ENCODE data around the gene DARS1. TPM values are rescaled to one million over a fixed set of nuclear protein-coding genes. Genes with fewer than 3 reads are reported as not detected.

DARS1 gene
- total and polyA plus RNA-seq, 2 of the 13 experiments (the other 11 are each of a cell fraction or from before 2014, with no cell fraction given) = 149 to 230 TPM

DNA sequence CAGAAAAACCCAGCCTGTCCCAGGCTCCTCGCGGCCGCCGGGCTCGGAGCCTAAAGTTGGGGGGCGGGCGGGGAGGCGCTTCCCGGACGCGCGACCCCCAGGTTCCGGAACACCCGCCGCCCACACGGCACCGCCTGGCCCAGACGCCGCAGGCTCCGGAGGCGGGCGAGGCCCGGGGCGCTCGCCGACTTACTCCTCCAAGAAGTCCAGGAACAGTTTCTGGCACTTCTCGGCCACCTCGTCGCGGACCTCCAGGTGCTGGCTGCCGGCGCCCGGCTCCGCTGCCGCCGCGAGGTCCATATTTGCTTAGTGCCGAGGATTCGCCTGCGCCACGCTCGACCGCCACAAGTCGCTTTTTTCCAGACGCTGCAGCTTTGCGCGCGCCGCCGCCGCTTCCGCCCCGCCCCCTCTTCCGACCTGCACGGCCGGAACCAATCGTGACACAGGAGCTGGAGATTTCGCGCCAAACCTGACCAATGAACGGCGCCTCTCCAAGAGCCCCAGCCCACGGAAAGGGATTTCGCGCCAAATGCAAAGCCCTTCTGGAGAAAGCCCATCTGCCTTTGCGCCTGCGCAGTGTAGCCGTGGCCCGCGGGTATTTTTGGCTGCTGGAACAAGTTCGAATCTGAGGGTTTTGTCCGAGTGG is 109.2 kb downstream of the DARS1 start, which contains the start of gene MCM6 (continued):
- no peak for TF ChIP-seq EP300 (IDR thresholded peaks at IDR 0.05; ENCODE audit: low read depth in 2 of 2, low read length in 2 of 2)
- TF ChIP-seq EP300 (CRISPR knock-in tag; IDR thresholded peaks at IDR 0.05; ENCODE audit: borderline replicate concordance) = no peak
- TF ChIP-seq, protein P1, sequence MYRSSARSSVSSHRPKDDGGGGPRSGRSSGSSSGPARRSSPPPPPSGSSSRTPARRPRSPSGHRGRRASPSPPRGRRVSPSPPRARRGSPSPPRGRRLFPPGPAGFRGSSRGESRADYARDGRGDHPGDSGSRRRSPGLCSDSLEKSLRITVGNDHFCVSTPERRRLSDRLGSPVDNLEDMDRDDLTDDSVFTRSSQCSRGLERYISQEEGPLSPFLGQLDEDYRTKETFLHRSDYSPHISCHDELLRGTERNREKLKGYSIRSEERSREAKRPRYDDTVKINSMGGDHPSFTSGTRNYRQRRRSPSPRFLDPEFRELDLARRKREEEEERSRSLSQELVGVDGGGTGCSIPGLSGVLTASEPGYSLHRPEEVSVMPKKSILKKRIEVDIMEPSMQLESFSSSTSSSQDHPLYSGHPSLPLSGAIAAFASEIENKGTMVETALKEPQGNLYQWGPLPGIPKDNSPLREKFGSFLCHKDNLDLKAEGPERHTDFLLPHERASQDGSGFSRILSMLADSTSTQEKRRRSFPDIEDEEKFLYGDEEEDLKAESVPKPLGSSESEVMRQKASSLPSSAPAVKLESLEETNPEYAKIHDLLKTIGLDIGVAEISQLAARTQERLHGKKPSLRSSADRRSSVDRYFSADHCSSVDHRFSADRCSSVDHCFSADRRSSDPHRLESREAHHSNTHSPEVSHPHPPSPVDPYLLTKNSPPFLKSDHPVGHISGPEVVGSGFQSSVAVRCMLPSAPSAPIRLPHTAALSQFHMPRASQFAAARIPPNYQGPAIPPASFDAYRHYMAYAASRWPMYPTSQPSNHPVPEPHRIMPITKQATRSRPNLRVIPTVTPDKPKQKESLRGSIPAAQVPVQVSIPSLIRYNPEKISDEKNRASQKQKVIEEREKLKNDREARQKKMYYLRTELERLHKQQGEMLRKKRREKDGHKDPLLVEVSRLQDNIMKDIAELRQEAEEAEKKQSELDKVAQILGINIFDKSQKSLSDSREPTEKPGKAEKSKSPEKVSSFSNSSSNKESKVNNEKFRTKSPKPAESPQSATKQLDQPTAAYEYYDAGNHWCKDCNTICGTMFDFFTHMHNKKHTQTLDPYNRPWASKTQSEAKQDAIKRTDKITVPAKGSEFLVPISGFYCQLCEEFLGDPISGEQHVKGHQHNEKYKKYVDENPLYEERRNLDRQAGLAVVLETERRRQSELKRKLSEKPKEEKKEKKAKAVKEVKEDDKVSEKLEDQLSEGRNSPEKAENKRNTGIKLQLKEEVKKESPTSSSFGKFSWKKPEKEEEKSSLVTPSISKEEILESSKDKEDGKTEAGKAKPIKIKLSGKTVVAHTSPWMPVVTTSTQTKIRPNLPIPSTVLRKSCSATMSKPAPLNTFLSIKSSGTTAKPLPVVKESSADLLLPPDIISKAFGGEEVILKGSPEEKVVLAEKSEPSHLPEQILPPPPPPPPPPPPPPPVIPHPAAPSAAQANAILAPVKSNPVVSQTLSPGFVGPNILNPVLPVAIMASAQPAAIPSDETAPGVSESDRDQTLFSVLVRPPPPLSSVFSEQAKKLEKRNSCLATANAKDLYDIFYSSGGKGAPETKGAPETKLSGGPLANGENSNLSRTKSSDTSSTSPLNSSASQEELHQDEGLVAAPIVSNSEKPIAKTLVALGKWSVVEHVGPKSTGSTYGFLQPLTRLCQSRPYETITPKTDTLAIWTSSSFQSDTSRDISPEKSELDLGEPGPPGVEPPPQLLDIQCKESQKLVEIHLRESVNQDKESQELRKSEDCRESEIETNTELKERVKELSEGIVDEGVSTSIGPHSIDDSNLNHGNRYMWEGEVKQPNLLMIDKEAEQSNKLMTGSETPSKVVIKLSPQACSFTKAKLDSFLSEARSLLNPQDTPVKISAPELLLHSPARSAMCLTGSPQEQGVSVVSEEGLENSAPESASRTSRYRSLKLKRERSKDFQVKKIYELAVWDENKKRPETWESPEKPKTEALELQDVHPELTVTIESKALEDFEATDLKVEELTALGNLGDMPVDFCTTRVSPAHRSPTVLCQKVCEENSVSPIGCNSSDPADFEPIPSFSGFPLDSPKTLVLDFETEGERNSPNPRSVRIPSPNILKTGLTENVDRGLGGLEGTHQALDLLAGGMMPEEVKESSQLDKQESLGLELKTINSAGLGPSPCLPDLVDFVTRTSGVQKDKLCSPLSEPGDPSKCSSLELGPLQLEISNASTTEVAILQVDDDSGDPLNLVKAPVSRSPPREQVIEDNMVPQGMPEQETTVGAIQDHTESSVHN (CRISPR knock-in tag; IDR thresholded peaks at IDR 0.05) = no peak
- no peak for TF ChIP-seq FOXJ3 (CRISPR knock-in tag; IDR thresholded peaks at IDR 0.05; ENCODE audit: borderline replicate concordance)
- TF ChIP-seq TSC22D2 (CRISPR knock-in tag; IDR thresholded peaks at IDR 0.05; ENCODE audit: borderline replicate concordance) = peak; percentile 74; the same call in 1 of the 2 replicates
- TF ChIP-seq THAP7 (CRISPR knock-in tag; IDR thresholded peaks at IDR 0.05) = no peak
- TF ChIP-seq, protein P2, sequence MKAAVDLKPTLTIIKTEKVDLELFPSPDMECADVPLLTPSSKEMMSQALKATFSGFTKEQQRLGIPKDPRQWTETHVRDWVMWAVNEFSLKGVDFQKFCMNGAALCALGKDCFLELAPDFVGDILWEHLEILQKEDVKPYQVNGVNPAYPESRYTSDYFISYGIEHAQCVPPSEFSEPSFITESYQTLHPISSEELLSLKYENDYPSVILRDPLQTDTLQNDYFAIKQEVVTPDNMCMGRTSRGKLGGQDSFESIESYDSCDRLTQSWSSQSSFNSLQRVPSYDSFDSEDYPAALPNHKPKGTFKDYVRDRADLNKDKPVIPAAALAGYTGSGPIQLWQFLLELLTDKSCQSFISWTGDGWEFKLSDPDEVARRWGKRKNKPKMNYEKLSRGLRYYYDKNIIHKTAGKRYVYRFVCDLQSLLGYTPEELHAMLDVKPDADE (CRISPR knock-in tag; IDR thresholded peaks at IDR 0.05) = no peak
- TF ChIP-seq ZNF543 (CRISPR knock-in tag; IDR thresholded peaks at IDR 0.05) = peak; percentile 83
- TF ChIP-seq FOXK2 (IDR thresholded peaks at IDR 0.05) = no peak
- 0 out of 2 replicates have a peak, but pooled peaks have one; percentile 49 for TF ChIP-seq KLF12 (CRISPR knock-in tag; IDR thresholded peaks at IDR 0.05; ENCODE audit: borderline replicate concordance)
- no peak; the same call in 1 of the 2 replicates for TF ChIP-seq ONECUT2 (CRISPR knock-in tag; IDR thresholded peaks at IDR 0.05)
- peak; percentile 22; the same call in 1 of the 2 replicates for TF ChIP-seq ESRRA (CRISPR knock-in tag; IDR thresholded peaks at IDR 0.05; ENCODE audit: low read depth)
- TF ChIP-seq, protein P3, sequence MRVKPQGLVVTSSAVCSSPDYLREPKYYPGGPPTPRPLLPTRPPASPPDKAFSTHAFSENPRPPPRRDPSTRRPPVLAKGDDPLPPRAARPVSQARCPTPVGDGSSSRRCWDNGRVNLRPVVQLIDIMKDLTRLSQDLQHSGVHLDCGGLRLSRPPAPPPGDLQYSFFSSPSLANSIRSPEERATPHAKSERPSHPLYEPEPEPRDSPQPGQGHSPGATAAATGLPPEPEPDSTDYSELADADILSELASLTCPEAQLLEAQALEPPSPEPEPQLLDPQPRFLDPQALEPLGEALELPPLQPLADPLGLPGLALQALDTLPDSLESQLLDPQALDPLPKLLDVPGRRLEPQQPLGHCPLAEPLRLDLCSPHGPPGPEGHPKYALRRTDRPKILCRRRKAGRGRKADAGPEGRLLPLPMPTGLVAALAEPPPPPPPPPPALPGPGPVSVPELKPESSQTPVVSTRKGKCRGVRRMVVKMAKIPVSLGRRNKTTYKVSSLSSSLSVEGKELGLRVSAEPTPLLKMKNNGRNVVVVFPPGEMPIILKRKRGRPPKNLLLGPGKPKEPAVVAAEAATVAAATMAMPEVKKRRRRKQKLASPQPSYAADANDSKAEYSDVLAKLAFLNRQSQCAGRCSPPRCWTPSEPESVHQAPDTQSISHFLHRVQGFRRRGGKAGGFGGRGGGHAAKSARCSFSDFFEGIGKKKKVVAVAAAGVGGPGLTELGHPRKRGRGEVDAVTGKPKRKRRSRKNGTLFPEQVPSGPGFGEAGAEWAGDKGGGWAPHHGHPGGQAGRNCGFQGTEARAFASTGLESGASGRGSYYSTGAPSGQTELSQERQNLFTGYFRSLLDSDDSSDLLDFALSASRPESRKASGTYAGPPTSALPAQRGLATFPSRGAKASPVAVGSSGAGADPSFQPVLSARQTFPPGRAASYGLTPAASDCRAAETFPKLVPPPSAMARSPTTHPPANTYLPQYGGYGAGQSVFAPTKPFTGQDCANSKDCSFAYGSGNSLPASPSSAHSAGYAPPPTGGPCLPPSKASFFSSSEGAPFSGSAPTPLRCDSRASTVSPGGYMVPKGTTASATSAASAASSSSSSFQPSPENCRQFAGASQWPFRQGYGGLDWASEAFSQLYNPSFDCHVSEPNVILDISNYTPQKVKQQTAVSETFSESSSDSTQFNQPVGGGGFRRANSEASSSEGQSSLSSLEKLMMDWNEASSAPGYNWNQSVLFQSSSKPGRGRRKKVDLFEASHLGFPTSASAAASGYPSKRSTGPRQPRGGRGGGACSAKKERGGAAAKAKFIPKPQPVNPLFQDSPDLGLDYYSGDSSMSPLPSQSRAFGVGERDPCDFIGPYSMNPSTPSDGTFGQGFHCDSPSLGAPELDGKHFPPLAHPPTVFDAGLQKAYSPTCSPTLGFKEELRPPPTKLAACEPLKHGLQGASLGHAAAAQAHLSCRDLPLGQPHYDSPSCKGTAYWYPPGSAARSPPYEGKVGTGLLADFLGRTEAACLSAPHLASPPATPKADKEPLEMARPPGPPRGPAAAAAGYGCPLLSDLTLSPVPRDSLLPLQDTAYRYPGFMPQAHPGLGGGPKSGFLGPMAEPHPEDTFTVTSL (CRISPR knock-in tag; IDR thresholded peaks at IDR 0.05; ENCODE audit: borderline replicate concordance) = no peak
